ENCODE results near the gene ST7.

DNA sequence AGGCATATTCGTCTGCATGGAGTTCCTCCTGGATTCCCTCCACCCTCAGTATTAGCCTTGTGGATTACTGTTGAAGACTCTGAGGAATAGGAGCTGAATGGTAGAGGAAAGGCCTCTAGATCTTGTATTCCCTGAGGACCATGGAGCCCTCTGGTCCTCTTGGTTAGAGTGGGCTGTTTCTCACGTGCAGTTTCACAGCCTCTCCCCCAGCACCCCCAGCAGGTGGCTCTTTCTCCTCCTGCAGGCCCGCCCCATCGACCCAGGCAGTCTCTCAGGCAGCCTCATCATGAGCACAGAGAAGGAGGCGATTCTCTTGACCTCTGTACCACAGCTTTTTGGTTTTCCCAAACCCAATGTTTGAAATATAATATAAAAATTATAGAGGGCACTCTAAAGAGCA, 267.5 kb downstream of the ST7 start:
- no peak for TF ChIP-seq POLR2A (IDR thresholded peaks at IDR 0.05)
- TF ChIP-seq, protein P1, sequence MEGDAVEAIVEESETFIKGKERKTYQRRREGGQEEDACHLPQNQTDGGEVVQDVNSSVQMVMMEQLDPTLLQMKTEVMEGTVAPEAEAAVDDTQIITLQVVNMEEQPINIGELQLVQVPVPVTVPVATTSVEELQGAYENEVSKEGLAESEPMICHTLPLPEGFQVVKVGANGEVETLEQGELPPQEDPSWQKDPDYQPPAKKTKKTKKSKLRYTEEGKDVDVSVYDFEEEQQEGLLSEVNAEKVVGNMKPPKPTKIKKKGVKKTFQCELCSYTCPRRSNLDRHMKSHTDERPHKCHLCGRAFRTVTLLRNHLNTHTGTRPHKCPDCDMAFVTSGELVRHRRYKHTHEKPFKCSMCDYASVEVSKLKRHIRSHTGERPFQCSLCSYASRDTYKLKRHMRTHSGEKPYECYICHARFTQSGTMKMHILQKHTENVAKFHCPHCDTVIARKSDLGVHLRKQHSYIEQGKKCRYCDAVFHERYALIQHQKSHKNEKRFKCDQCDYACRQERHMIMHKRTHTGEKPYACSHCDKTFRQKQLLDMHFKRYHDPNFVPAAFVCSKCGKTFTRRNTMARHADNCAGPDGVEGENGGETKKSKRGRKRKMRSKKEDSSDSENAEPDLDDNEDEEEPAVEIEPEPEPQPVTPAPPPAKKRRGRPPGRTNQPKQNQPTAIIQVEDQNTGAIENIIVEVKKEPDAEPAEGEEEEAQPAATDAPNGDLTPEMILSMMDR (IDR thresholded peaks at IDR 0.05): no peak
